ENCODE measurements around the gene DYNC1LI2.
"Not testable (repeated sequence)": the region's sequence is repeated elsewhere in the genome, so short reads cannot be mapped to it uniquely, and the experiment has no call there.

The DYNC1LI2 gene

DNA sequence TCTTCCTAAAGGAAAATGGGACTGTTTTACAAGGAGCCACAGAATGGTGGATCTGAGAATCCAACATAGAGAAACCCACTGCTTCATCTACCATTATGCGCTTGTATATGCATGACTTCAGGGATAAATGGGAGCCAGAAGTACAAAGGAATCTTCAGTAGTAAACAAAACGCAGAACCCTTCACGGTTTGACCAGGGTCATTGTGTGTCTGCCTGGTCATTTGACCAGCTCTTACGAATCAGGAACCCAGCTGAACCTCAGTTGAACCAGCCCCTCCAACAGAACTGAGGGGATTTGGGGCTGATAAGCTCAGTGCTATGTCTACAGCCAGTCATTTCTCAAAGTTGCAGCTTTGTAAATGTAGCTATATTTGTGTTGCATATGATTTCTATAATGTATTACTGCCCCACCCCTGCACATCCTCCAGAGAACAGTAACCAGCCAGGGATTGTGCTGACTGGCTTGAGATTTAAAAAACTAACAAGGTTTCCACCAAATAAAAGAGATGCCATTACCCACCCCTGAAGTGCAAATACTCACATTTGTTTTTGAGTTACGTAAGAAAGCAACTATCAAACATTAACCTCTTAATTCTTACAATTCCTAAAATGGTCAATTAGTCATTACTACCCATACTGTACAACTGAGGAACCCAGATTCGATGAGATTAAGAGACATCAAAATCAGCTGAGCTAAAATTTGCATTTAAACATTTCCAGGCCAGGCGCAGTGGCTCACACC is 61.1 kb downstream of the DYNC1LI2 start:
- no peak overlapping the region for H3K27ac ChIP-seq
- no peaks in the 10 kb centered on the region for H3K36me3 ChIP-seq (ENCODE audit: insufficient read depth)
- H3K4me3 ChIP-seq (IDR thresholded peaks at IDR 0.05; ENCODE audit: insufficient read depth, low read depth, low read length): no peak overlapping the region
- H3K4me1 ChIP-seq (ENCODE audit: low read depth, poor library complexity, severe bottlenecking): peaks cover 2% of the 10 kb centered on the region
- H2AFZ ChIP-seq (ENCODE audit: low read depth): no peak overlapping the region
- H3K79me2 ChIP-seq (ENCODE audit: insufficient read depth, low read depth): peaks cover 3% of the 10 kb centered on the region; the same call in 1 of the 2 replicates
- TF ChIP-seq, protein P1, sequence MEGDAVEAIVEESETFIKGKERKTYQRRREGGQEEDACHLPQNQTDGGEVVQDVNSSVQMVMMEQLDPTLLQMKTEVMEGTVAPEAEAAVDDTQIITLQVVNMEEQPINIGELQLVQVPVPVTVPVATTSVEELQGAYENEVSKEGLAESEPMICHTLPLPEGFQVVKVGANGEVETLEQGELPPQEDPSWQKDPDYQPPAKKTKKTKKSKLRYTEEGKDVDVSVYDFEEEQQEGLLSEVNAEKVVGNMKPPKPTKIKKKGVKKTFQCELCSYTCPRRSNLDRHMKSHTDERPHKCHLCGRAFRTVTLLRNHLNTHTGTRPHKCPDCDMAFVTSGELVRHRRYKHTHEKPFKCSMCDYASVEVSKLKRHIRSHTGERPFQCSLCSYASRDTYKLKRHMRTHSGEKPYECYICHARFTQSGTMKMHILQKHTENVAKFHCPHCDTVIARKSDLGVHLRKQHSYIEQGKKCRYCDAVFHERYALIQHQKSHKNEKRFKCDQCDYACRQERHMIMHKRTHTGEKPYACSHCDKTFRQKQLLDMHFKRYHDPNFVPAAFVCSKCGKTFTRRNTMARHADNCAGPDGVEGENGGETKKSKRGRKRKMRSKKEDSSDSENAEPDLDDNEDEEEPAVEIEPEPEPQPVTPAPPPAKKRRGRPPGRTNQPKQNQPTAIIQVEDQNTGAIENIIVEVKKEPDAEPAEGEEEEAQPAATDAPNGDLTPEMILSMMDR (conservative IDR thresholded peaks at IDR 0.05; ENCODE audit: low read depth, low read length): no peak
- no peaks in the 10 kb centered on the region for H4K20me1 ChIP-seq (ENCODE audit: insufficient read depth)
- H3K9ac ChIP-seq: no peak overlapping the region
- no peak overlapping the region for H3K4me2 ChIP-seq
- no peaks in the 10 kb centered on the region for H3K27me3 ChIP-seq (ENCODE audit: insufficient read depth, low read depth)

DNA sequence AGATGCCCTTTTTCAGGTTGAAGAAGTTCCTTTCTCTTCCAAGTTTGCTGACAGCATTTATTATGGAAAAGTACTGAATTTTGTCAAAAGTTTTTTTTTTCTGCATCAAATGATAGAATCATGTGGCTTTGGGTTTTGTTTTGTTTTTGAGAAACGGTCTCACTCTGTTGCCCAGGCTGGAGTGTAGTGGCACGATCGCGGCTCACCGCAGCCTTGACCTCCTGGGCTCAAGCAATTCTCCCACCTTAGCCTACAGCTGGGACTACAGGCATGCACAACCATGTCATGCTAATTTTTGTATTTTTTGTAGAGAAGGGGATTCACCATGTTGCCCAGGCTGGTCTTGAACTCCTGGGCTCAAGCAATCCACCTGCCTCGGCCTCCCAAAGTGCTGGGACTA is 62.1 kb downstream of the DYNC1LI2 start:
- H3K36me3 ChIP-seq (ENCODE audit: insufficient read depth): no peaks in the 10 kb centered on the region
- no peak overlapping the region for H3K4me3 ChIP-seq (IDR thresholded peaks at IDR 0.05; ENCODE audit: insufficient read depth, low read depth, low read length)
- no peak overlapping the region for H3K27ac ChIP-seq
- H3K79me2 ChIP-seq (ENCODE audit: insufficient read depth, low read depth): peaks cover 2% of the 10 kb centered on the region; the same call in 1 of the 2 replicates
- H3K4me1 ChIP-seq (ENCODE audit: low read depth, poor library complexity, severe bottlenecking): no peaks in the 10 kb centered on the region
- no peaks in the 10 kb centered on the region for H4K20me1 ChIP-seq (ENCODE audit: insufficient read depth)
- no peak overlapping the region for H2AFZ ChIP-seq (ENCODE audit: low read depth)
- no peak overlapping the region for H3K4me2 ChIP-seq
- H3K9ac ChIP-seq: no peak overlapping the region
- no peaks in the 10 kb centered on the region for H3K27me3 ChIP-seq (ENCODE audit: insufficient read depth, low read depth)
- TF ChIP-seq, protein P1 (conservative IDR thresholded peaks at IDR 0.05; ENCODE audit: low read depth, low read length): no peak

DNA sequence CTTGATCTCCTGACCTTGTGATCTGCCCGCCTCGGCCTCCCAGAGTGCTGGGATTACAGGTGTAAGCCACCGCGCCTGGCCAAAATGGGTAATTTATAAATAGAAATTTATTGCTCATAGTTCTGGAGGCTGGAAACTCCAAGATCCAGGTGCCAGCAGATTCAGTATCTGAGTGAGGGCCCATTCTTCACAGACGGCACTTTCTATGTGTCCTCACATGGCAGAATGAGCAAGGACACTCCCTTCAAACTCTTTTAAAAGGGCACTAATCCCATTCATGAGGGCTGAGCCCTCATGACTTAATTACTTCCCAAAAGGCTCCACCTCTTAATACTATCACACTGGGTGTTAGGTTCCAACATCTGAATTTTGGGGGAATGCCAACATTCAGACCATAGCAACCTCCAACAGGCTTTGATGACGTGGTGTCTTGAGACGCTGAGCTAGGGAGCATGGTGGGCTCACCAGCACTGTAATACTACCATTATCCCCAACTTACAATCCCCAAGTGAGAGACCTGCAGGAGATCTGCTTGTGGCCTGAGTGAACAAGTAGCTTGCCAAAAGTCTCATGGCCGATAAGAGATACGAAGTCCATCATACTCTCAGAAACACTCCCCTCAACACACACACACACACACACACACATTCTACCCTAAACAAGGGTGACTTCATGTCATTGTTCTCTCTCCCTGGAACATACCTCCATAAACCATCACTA is 63.3 kb downstream of the DYNC1LI2 start:
- no peak overlapping the region for H3K4me2 ChIP-seq
- H3K36me3 ChIP-seq (ENCODE audit: insufficient read depth): no peaks in the 10 kb centered on the region
- H4K20me1 ChIP-seq (ENCODE audit: insufficient read depth): no peaks in the 10 kb centered on the region
- TF ChIP-seq, protein P1 (conservative IDR thresholded peaks at IDR 0.05; ENCODE audit: low read depth, low read length): no peak
- H3K4me1 ChIP-seq (ENCODE audit: low read depth, poor library complexity, severe bottlenecking): no peaks in the 10 kb centered on the region
- H3K9ac ChIP-seq: no peak overlapping the region
- no peaks in the 10 kb centered on the region for H3K27me3 ChIP-seq (ENCODE audit: insufficient read depth, low read depth)
- no peak overlapping the region for H2AFZ ChIP-seq (ENCODE audit: low read depth)
- H3K79me2 ChIP-seq (ENCODE audit: insufficient read depth, low read depth): no peaks in the 10 kb centered on the region
- no peak overlapping the region for H3K4me3 ChIP-seq (IDR thresholded peaks at IDR 0.05; ENCODE audit: insufficient read depth, low read depth, low read length)
- H3K27ac ChIP-seq: no peak overlapping the region

DNA sequence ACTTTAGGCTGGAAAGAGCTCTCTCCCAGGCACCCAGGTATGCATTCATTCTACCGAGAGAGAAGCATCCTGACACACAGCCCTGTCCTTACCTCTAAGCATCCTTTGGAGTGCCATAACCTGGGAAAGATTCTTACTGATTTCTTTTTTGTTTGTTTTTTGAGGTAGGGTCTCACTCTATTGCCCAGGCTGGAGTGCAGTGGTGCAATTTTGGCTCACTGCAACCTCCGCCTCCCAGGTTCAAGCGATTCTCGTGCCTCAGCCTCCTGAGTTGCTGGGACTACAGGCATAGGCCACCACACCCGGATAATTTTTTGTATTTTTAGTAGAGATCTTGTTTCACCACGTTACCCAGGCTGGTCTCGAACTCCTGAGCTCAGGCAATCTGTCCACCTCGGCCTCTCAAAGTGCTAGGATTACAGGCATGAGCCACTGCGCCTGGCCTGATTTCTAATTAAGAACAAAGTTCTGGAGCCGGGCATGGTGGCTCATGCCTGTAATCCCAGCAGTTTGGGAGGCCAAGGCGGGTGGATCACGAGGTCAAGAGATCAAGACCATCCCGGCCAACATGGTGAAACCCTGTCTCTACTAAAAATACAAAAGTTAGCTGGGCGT is 65.8 kb downstream of the DYNC1LI2 start:
- H2AFZ ChIP-seq (ENCODE audit: low read depth); H3K79me2 ChIP-seq (ENCODE audit: insufficient read depth, low read depth); H3K4me3 ChIP-seq (IDR thresholded peaks at IDR 0.05; ENCODE audit: insufficient read depth, low read depth, low read length); H3K9ac ChIP-seq; H3K36me3 ChIP-seq (ENCODE audit: insufficient read depth); H4K20me1 ChIP-seq (ENCODE audit: insufficient read depth); H3K27ac ChIP-seq; H3K4me2 ChIP-seq; H3K4me1 ChIP-seq (ENCODE audit: low read depth, poor library complexity, severe bottlenecking); H3K27me3 ChIP-seq (ENCODE audit: insufficient read depth, low read depth): not testable (repeated sequence)

Measured in KMS-11 (cell line).